C4-2B (cell line): ENCODE measurements around the gene LTBP2.

Experiments
- ZFX ChIP-seq: fragments of 450-650 bp; IDR thresholded peaks from 2 replicates; pipeline ENCODE4 v1.6.1; 2017
- TF ChIP-seq, protein P1 (sequence below): fragments of 450-650 bp; conservative IDR thresholded peaks from 2 replicates; pipeline ENCODE4 v1.5.1; 2017; ENCODE audit warnings: mild to moderate bottlenecking

DNA sequence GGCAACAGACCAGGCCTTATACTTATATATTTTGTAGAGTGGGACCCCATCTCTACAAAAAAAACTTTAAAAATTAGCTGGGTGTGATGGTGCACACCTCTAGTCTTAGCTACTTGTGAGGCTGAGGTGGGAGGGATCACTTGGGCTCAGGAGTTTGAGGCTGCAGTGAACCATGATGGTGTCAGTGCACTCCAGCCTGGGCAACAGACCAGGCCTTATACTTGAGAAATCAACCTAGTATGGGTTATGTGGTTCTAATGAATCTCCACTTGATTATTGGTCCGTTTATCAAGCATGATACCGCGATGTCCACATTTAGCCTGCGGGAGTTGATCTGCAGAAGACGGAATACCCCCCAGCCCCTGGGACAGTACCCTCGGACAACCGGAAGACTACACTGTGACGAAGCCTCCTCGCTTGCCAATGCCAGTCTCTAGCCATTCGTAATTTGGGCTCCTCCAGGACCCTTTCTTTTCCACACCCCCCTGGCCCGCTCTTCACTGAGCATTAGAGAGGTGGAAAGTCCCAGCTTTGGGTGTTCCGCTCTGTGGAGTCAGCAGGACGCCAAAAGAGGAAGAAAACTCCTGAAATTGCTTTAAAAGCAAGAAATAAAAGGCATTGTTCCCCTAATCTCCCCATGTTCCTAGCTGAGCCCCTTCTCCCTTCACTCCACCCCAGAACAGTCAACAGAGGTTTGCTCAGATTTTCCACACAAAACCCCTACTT is 19.4 kb downstream of the LTBP2 start:
- TF ChIP-seq, protein P1, sequence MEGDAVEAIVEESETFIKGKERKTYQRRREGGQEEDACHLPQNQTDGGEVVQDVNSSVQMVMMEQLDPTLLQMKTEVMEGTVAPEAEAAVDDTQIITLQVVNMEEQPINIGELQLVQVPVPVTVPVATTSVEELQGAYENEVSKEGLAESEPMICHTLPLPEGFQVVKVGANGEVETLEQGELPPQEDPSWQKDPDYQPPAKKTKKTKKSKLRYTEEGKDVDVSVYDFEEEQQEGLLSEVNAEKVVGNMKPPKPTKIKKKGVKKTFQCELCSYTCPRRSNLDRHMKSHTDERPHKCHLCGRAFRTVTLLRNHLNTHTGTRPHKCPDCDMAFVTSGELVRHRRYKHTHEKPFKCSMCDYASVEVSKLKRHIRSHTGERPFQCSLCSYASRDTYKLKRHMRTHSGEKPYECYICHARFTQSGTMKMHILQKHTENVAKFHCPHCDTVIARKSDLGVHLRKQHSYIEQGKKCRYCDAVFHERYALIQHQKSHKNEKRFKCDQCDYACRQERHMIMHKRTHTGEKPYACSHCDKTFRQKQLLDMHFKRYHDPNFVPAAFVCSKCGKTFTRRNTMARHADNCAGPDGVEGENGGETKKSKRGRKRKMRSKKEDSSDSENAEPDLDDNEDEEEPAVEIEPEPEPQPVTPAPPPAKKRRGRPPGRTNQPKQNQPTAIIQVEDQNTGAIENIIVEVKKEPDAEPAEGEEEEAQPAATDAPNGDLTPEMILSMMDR, result no peak
- TF ChIP-seq ZFX, result no peak
